ENCODE results near the gene CCNI2. TPM values are rescaled to one million over a fixed set of nuclear protein-coding genes. Genes with fewer than 3 reads are reported as not detected.

CCNI2 gene
- polyA plus RNA-seq, 2 of the 4 experiments (the other 2 are of a cell fraction), result 0.17 to 0.26 TPM

GRCh38 chr5:132760601-132761317, 13.5 kb downstream of the CCNI2 start:
- DNase-seq (ENCODE audit: low read depth in 1 of 2, low spot score in 1 of 2) (no peak), ATAC-seq (no peak), FAIRE-seq (no peak)
- H3K9me3 ChIP-seq, result no peaks in the 10 kb centered on the region
- ChIA-PET CTCF (interaction anchor here (0.8 to 1.5 kb wide), 6 partner anchors 12 to 59 kb away, joined by 3 to 7 read pairs (median 4); partner anchors contain the start of genes CCNI2 and KIF3A), POLR2A (no interaction called here)
- no peak overlapping the region for H3K27ac ChIP-seq
- TF ChIP-seq ZC3H11A (IDR thresholded peaks at IDR 0.05), result no peak
- no peak for TF ChIP-seq ZNF302 (CRISPR knock-in tag; IDR thresholded peaks at IDR 0.05)
- no peak for TF ChIP-seq CTCF (IDR thresholded peaks at IDR 0.05)
- TF ChIP-seq CBX2 (IDR thresholded peaks at IDR 0.05; ENCODE audit: borderline replicate concordance, low read depth), result no peak
- TF ChIP-seq ELK1 (IDR thresholded peaks at IDR 0.05; ENCODE audit: low read depth, low read length), result no peak
- TF ChIP-seq FOXS1 (CRISPR knock-in tag; IDR thresholded peaks at IDR 0.05), result no peak
- no peak for TF ChIP-seq NR3C1 (IDR thresholded peaks at IDR 0.05)
- TF ChIP-seq NPAS2 (CRISPR knock-in tag; IDR thresholded peaks at IDR 0.05; ENCODE audit: borderline replicate concordance), result no peak
- no peak for TF ChIP-seq CBX8 (IDR thresholded peaks at IDR 0.05)
- no peak for TF ChIP-seq PBX3 (IDR thresholded peaks at IDR 0.05)
- no peak for TF ChIP-seq MAX (IDR thresholded peaks at IDR 0.05)
- no peak for TF ChIP-seq POLR2AphosphoS2 (conservative IDR thresholded peaks at IDR 0.05; ENCODE audit: low read length)
- no peak for TF ChIP-seq KDM5A (IDR thresholded peaks at IDR 0.05)
- TF ChIP-seq MYC (IDR thresholded peaks at IDR 0.05; ENCODE audit: borderline replicate concordance, low read length), result no peak
- no peak for TF ChIP-seq MAFK (IDR thresholded peaks at IDR 0.05; ENCODE audit: partially characterized antibody)
- no peak for TF ChIP-seq RCOR1 (IDR thresholded peaks at IDR 0.05; ENCODE audit: low read depth, low read length)
- no peak for TF ChIP-seq TFCP2L1 (CRISPR knock-in tag; IDR thresholded peaks at IDR 0.05)
- TF ChIP-seq E2F6 (IDR thresholded peaks at IDR 0.05; ENCODE audit: borderline replicate concordance, low read depth), result no peak
- no peak for TF ChIP-seq EP300 (IDR thresholded peaks at IDR 0.05)
- H3K4me1 ChIP-seq, result no peaks in the 10 kb centered on the region
- H3K4me2 ChIP-seq, result no peak overlapping the region
- no peak overlapping the region for H3K4me3 ChIP-seq
- 92% methylated on average over 21 of the region's 21 CpGs for WGBS (ENCODE audit: missing lambda C conversion rate)

GRCh38 chr5:132761321-132762240, 14.4 kb downstream of the CCNI2 start:
- WGBS (ENCODE audit: missing lambda C conversion rate), result 96% methylated on average over 22 of the region's 22 CpGs
- ChIA-PET CTCF (interaction anchor here (0.8 to 4.6 kb wide), 7 partner anchors 7 to 58 kb away, joined by 3 to 18 read pairs (median 4); partner anchors contain the start of genes CCNI2 and KIF3A), POLR2A (no interaction called here)
- Histone ChIP-seq H3K4me3 (no peak overlapping the region), H3K9me3 (no peaks in the 10 kb centered on the region), H3K4me1 (no peaks in the 10 kb centered on the region), H3K4me2 (no peak overlapping the region), H3K27ac (no peak overlapping the region)
- ATAC-seq (no peak), FAIRE-seq (no peak), DNase-seq (ENCODE audit: low read depth in 1 of 2, low spot score in 1 of 2) (no peak)
- TF ChIP-seq MAZ (IDR thresholded peaks at IDR 0.05; ENCODE audit: borderline replicate concordance, low read depth, low read length) (no peak), KDM1A (IDR thresholded peaks at IDR 0.05; ENCODE audit: low read depth) (no peak), RAD21 (conservative IDR thresholded peaks at IDR 0.05 in 1 of 2, IDR thresholded peaks at IDR 0.05 in 1 of 2) (no peak)

All from A549 (cell line).